ENCODE results near the gene PTPN2.
A peak's percentile ranks its signal among the peaks of the same experiment; 100 is the strongest.

Gene PTPN2

GRCh38 chr18:12843420-12844350 is 40.4 kb downstream of the PTPN2 start:
- TF ChIP-seq, protein P1, sequence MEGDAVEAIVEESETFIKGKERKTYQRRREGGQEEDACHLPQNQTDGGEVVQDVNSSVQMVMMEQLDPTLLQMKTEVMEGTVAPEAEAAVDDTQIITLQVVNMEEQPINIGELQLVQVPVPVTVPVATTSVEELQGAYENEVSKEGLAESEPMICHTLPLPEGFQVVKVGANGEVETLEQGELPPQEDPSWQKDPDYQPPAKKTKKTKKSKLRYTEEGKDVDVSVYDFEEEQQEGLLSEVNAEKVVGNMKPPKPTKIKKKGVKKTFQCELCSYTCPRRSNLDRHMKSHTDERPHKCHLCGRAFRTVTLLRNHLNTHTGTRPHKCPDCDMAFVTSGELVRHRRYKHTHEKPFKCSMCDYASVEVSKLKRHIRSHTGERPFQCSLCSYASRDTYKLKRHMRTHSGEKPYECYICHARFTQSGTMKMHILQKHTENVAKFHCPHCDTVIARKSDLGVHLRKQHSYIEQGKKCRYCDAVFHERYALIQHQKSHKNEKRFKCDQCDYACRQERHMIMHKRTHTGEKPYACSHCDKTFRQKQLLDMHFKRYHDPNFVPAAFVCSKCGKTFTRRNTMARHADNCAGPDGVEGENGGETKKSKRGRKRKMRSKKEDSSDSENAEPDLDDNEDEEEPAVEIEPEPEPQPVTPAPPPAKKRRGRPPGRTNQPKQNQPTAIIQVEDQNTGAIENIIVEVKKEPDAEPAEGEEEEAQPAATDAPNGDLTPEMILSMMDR (IDR thresholded peaks at IDR 0.05) = no peak
- Mint-ChIP-seq H3K9me3 (no peaks in the 10 kb centered on the region), H3K27me3 (ENCODE audit: low read depth, poor library complexity) (no peaks in the 10 kb centered on the region), H3K27ac (peak overlapping the region; percentile 19), H3K4me3 (no peak overlapping the region), H3K36me3 (ENCODE audit: low read depth) (peaks cover 14% of the 10 kb centered on the region), H3K4me1 (no peaks in the 10 kb centered on the region)
- no peak for DNase-seq

GRCh38 chr18:12842459-12843380 is 41.3 kb downstream of the PTPN2 start:
- Mint-ChIP-seq H3K27me3 (ENCODE audit: low read depth, poor library complexity) (no peaks in the 10 kb centered on the region), H3K4me3 (no peak overlapping the region), H3K9me3 (no peaks in the 10 kb centered on the region), H3K4me1 (peaks cover 7% of the 10 kb centered on the region), H3K36me3 (ENCODE audit: low read depth) (peaks cover 10% of the 10 kb centered on the region), H3K27ac (peak overlapping the region; percentile 5)
- DNase-seq = no peak
- TF ChIP-seq, protein P1 (IDR thresholded peaks at IDR 0.05) = no peak

DNA sequence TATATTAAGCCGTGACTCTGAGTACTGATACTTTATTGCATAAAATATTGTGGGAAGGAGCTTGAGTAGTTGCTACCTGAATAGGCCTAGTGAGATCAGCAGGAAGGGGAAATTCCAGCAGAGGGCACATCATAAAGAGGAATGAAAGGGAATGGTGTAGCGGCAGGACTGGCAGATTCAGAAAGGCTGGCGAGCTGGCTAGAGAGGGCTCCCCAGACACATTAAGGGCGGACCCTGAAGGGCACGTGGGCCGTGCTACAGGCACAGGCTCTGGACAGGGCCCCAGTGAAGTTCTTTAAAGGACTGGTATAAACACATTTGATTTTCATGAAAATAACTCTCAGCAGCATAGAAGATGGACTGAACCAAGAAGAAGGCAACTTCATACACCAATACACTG is 43.0 kb downstream of the PTPN2 start:
- Mint-ChIP-seq H3K9me3 (no peaks in the 10 kb centered on the region), H3K4me3 (no peak overlapping the region), H3K27me3 (ENCODE audit: low read depth, poor library complexity) (peaks cover 2% of the 10 kb centered on the region), H3K4me1 (peaks cover 7% of the 10 kb centered on the region), H3K27ac (no peak overlapping the region), H3K36me3 (ENCODE audit: low read depth) (peaks cover 10% of the 10 kb centered on the region)
- DNase-seq = no peak
- TF ChIP-seq, protein P1 (IDR thresholded peaks at IDR 0.05) = no peak

DNA sequence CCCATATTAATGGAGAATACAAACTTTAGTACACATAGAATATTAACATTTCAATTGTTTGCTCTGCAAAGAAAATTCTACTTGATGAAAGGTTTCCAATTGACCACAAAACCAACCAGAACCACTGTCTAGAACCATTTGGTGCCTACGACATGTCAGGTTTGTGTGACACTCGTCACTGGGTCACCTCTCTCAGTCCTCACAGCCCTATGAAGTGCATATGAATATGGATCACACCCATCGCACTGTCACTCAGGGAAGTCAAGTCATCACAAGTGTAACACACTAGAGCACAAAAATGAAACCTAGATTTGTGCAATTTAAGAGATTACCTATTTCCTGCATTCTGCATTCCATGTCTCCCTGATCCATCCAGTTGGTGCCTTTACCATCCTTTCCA is 43.7 kb downstream of the PTPN2 start:
- peaks cover 16% of the 10 kb centered on the region for H3K36me3 Mint-ChIP-seq (ENCODE audit: low read depth)
- TF ChIP-seq, protein P1 (IDR thresholded peaks at IDR 0.05) = no peak
- peak overlapping the region; percentile 26 for H3K27ac Mint-ChIP-seq
- H3K27me3 Mint-ChIP-seq (ENCODE audit: low read depth, poor library complexity) = peaks cover 2% of the 10 kb centered on the region
- no peaks in the 10 kb centered on the region for H3K9me3 Mint-ChIP-seq
- peaks cover 7% of the 10 kb centered on the region for H3K4me1 Mint-ChIP-seq
- DNase-seq = no peak
- H3K4me3 Mint-ChIP-seq = no peak overlapping the region

DNA sequence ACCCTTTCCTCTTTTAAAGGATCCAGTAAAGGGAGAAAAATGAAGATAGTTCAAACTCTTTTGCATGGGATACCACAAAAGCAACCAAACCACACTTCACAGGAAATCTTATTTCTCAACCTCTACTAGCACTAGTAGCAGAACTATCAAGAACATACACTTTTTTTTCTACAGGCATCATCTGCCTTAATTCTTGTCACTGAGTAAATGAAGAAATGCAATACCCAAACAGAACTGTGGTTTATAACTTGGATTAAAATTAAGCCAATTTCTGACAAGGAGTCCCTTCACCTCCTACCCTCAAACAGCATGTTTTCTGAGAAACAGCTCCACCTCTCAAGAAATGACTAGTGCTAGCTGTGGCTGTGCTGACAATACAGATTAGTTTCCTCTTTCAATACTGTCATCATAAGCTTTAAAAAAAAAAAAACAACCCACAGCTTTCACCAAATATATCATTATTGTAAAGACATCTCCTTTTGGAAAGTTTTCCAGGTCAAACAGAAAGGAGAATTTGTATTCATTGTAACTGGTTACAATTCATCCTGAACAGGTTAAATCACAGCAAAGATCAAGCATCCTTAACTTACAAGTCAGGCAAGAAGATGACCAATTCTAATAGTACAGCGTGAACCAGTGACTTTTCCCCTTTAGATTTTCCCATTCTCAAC is 44.4 kb downstream of the PTPN2 start:
- Mint-ChIP-seq H3K9me3 (no peaks in the 10 kb centered on the region), H3K36me3 (ENCODE audit: low read depth) (peaks cover 19% of the 10 kb centered on the region), H3K4me1 (peaks cover 7% of the 10 kb centered on the region), H3K27ac (peak overlapping the region; percentile 26), H3K27me3 (ENCODE audit: low read depth, poor library complexity) (peaks cover 2% of the 10 kb centered on the region), H3K4me3 (no peak overlapping the region)
- TF ChIP-seq, protein P1 (IDR thresholded peaks at IDR 0.05) = no peak
- DNase-seq = no peak

All from nephron progenitor cell (in vitro differentiated cells).